Mammary epithelial cell (primary cell): ENCODE results near the gene DHRS7B.

ENCODE experiments used
- CTCF ChIP-seq, 2 donors: IDR thresholded peaks in 1 of 2; conservative IDR thresholded peaks in 1 of 2; 2 replicates each; pipeline ENCODE4 v1.5.1; 2011 to 2012; ENCODE audit warnings: inconsistent platforms in 2 of 2, low read length in 2 of 2, mild to moderate bottlenecking in 2 of 2, control low read depth in 1 of 2, low read depth in 1 of 2; ENCODE audit not compliant: insufficient read depth in 1 of 2; ENCODE audit errors: extremely low read depth in 1 of 2
- EZH2 ChIP-seq: IDR thresholded peaks from 2 replicates; pipeline ENCODE4 v1.6.1; 2012; ENCODE audit warnings: low read length, inconsistent platforms, borderline replicate concordance

DNA sequence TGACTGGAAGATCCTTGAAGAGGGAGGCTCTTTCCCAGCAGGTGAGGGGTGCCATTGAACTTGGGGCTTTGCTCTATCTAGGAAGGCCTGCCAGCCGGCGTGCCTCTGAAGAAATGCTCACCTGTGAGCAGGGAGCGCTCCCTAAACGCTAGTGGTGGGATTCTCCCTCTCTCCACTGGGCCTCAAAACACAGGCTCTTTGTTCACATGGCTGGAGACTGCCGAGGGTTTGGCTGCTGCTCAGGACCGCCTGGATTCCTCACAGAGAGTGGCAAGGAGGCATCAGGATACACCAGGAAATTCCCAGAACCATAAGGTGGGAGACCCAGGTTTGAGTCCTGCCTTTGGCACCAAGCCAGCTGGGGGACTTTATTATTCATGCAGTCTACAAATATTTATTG lies 104.8 kb downstream of the DHRS7B start:
- TF ChIP-seq CTCF (conservative IDR thresholded peaks at IDR 0.05 in 1 of 2, IDR thresholded peaks at IDR 0.05 in 1 of 2; ENCODE audit: extremely low read depth in 1 of 2, insufficient read depth in 1 of 2, low read depth in 1 of 2, low read length in 2 of 2) (no peak), EZH2 (no peak)
